Suprapubic skin (tissue), 4 donors: ENCODE results near the gene CAMK2N1. TPM values are rescaled to one million over a fixed set of nuclear protein-coding genes. Genes with fewer than 3 reads are reported as not detected.

Experiments
- DNase-seq, 2 donors: peaks; one replicate each; pipeline ENCODE4 v3.0.0-alpha.2; 2019; ENCODE audit warnings: low spot score in 2 of 2
- H3K27ac ChIP-seq: fragments of 200-600 bp; sonication (generic); one replicate; pipeline ENCODE4 v1.5.1; 2019
- H3K27me3 ChIP-seq: fragments of 200-600 bp; sonication (generic); one replicate; pipeline ENCODE4 v1.5.1; 2019
- H3K36me3 ChIP-seq: fragments of 200-600 bp; sonication (generic); one replicate; pipeline ENCODE4 v1.5.1; 2019
- H3K4me1 ChIP-seq: fragments of 200-600 bp; sonication (generic); one replicate; pipeline ENCODE4 v1.5.1; 2019
- H3K4me3 ChIP-seq: fragments of 200-600 bp; sonication (generic); one replicate; pipeline ENCODE4 v1.5.1; 2019; ENCODE audit warnings: mild to moderate bottlenecking
- H3K9me3 ChIP-seq: fragments of 200-600 bp; sonication (generic); one replicate; pipeline ENCODE4 v1.5.1; 2019
- CTCF ChIP-seq, 2 donors: fragments of 200-600 bp in 1 of 2; fragments of 450-650 bp in 1 of 2; sonication (generic) in 1 of 2; IDR thresholded peaks; one replicate each; pipeline ENCODE4 v1.5.1; 2016 to 2019; ENCODE audit warnings: antibody characterized with exemption in 2 of 2, mild to moderate bottlenecking in 1 of 2, moderate library complexity in 1 of 2
- EP300 ChIP-seq: sonication (generic); formaldehyde crosslinking; IDR thresholded peaks from one replicate; pipeline ENCODE4 v1.6.1; 2017; ENCODE audit warnings: antibody characterized with exemption
- POLR2A ChIP-seq, 2 donors: fragments of 450-650 bp; IDR thresholded peaks; one replicate each; pipeline ENCODE4 v1.6.1; 2017; ENCODE audit warnings: antibody characterized with exemption in 2 of 2, mild to moderate bottlenecking in 2 of 2, moderate library complexity in 2 of 2
- POLR2AphosphoS5 ChIP-seq, 3 donors: sonication (generic); formaldehyde crosslinking; IDR thresholded peaks; one replicate each; pipeline ENCODE4 v1.6.1; 2017; ENCODE audit warnings: antibody characterized with exemption in 3 of 3
- WGBS: methylation state at CpG from one replicate; pipeline ENCODE4 v1.1.5; 2018; 5-methylcytosine and 5-hydroxymethylcytosine counted together
- total RNA-seq, 4 donors: library from RNA; depleted of rRNA; stranded (reverse); fragments of >200 nt; gene quantifications; one replicate each; pipeline ENCODE4 v1.1.0, GENCODE V29; 2016

Gene CAMK2N1
- total RNA-seq, result 10 to 100 TPM in 2 of 4 donors, 1 to 10 TPM in 2; 7.0 to 18.1 (median 9.5) TPM

DNA sequence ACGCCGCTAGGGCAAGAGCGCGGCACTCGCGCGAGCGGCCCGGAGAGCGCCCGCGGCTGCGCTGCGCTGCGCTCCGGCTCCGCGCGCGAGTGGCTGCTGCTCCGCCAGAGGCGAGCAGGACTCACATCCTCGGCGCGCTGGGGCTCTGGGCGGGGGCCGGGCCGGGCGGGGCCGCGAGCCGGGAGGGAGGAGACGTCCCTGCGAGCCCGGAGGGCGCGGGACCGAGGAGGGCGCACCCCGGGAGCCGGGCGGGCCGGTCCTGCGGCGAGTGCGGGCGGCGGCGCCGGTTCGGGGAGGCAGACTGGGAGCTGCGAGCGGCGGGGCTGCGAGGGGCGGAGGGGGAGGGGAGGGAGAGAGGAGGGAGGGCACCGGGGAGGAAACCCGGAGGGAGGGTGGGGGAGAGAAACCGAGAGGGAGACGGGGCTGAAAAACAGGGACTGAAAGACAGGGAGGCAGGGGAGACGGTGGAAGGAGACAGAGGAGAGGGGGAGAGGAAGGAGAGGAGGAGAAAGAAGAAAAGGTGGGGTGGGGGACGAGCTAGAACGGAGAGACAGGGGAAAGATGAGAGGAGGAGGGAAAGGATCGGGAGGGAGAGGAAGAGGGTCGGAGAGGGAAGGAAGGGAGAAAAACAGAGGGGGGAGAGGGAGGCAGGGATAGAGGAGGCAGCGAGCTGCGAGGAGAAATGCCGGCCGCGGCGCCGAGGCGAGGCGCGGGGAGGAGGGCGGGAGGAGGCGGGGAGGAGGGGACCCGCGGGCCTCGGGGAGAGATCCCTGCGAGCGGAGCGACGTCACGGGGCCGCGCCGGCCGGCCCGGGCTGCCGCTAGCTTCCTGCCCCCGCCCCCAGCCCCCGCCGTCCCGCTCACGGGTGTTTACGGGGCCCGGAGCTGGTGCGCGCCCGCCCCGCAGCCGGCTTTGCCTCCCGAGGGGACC lies at the start of gene CAMK2N1:
Gene CAMK2N1 (minus strand): TSS at position 684 of the 930 bp plus-strand sequence. CDS start 831 bp downstream, outside the sequence.
- DNase-seq, result peak; percentile 78 to 87
- Histone ChIP-seq H3K27ac (peak within 1 kb of the TSS; percentile 80), H3K9me3 (no peaks in the 10 kb centered on the region), H3K27me3 (peaks cover 51% of the 10 kb centered on the region), H3K36me3 (no peaks in the 10 kb centered on the region), H3K4me3 (peak within 1 kb of the TSS; percentile 57), H3K4me1 (peaks cover 42% of the 10 kb centered on the region)
- WGBS, result under 1% methylated on average over 43 of the region's 104 CpGs
- TF ChIP-seq POLR2AphosphoS5 (IDR thresholded peaks at IDR 0.05) (no peak), POLR2A (IDR thresholded peaks at IDR 0.05) (peak in 1 of 2 donors; percentile 37)

- Histone ChIP-seq H3K27ac (no peak overlapping the region), H3K4me3 (no peak overlapping the region), H3K4me1 (no peaks in the 10 kb centered on the region), H3K9me3 (no peaks in the 10 kb centered on the region), H3K36me3 (no peaks in the 10 kb centered on the region), H3K27me3 (peaks cover 20% of the 10 kb centered on the region)
- no peak for DNase-seq
- no peak for TF ChIP-seq CTCF (IDR thresholded peaks at IDR 0.05)
- no peak for TF ChIP-seq POLR2AphosphoS5 (IDR thresholded peaks at IDR 0.05)
- no peak for TF ChIP-seq POLR2A (IDR thresholded peaks at IDR 0.05)
- TF ChIP-seq EP300, result no peak
- 65% methylated on average over 12 of the region's 12 CpGs for WGBS
These were observed 48.8 kb upstream of the CAMK2N1 start for GRCh38 chr1:20534659-20535417.

DNA sequence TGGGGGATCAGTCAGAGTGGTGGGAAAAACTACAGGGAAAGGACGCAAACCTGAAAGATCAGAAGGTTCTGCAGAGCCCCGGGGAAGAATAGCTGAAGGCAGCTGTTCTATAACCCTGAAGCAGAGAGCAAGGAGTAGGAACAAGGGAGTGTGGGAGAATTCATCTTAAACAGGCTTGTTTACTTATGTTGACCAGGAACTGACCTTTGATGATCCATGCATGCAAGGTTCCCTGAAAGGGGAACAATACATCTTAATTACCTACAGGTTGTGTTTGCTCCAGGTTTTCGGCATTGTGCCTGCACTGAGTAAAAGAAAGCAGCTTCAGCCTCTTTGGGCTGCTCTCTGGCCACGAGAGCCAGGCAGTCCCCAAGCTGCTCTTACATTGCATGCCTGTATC lies 47.6 kb upstream of the CAMK2N1 start:
- Histone ChIP-seq H3K27me3 (peaks cover 24% of the 10 kb centered on the region), H3K36me3 (no peaks in the 10 kb centered on the region), H3K4me3 (no peak overlapping the region), H3K4me1 (no peaks in the 10 kb centered on the region), H3K9me3 (no peaks in the 10 kb centered on the region), H3K27ac (no peak overlapping the region)
- 69% methylated on average over 4 of the region's 4 CpGs for WGBS
- no peak for DNase-seq
- TF ChIP-seq CTCF (IDR thresholded peaks at IDR 0.05) (no peak), POLR2AphosphoS5 (IDR thresholded peaks at IDR 0.05) (no peak), EP300 (no peak), POLR2A (IDR thresholded peaks at IDR 0.05) (no peak)

GRCh38 chr1:20530901-20531300 lies 44.9 kb upstream of the CAMK2N1 start:
- Histone ChIP-seq H3K27ac (no peak overlapping the region), H3K27me3 (peaks cover 30% of the 10 kb centered on the region), H3K4me3 (no peak overlapping the region), H3K9me3 (no peaks in the 10 kb centered on the region), H3K4me1 (no peaks in the 10 kb centered on the region), H3K36me3 (no peaks in the 10 kb centered on the region)
- whole genome bisulfite sequencing, result 38% methylated on average over 6 of the region's 6 CpGs
- DNase-seq, result no peak
- TF ChIP-seq POLR2A (IDR thresholded peaks at IDR 0.05), result no peak
- no peak for TF ChIP-seq EP300
- TF ChIP-seq CTCF (IDR thresholded peaks at IDR 0.05), result no peak
- TF ChIP-seq POLR2AphosphoS5 (IDR thresholded peaks at IDR 0.05), result no peak

DNA sequence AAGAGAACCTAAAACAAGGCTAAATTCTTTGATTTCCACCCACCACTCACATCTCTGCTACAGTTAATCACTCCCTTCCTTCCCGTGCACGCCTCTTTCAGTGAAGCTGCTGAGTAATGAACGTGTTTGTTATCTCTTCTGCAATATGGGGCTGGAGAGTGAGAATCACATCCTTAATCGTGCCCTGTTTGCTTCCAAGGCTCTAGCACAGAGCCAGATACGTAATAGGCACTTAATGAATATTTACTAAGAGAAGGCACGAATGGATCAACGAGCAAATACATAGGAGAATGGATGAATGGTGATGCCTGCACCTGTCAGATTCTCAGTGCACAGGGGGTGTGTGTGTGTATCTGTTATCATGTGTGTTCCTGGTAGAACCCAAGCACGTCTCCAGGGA lies 44.3 kb upstream of the CAMK2N1 start:
- peaks cover 30% of the 10 kb centered on the region for H3K27me3 ChIP-seq
- 44% methylated on average over 8 of the region's 8 CpGs for whole genome bisulfite sequencing
- no peaks in the 10 kb centered on the region for H3K4me1 ChIP-seq
- DNase-seq, result no peak
- no peaks in the 10 kb centered on the region for H3K36me3 ChIP-seq
- H3K9me3 ChIP-seq, result no peaks in the 10 kb centered on the region
- TF ChIP-seq EP300, result no peak
- no peak for TF ChIP-seq POLR2A (IDR thresholded peaks at IDR 0.05)
- TF ChIP-seq CTCF (IDR thresholded peaks at IDR 0.05), result no peak
- no peak for TF ChIP-seq POLR2AphosphoS5 (IDR thresholded peaks at IDR 0.05)
- H3K4me3 ChIP-seq, result no peak overlapping the region
- no peak overlapping the region for H3K27ac ChIP-seq
